GM12878 (cell line): Measurements from ENCODE around the gene TMEM239. TPM values are rescaled to one million over a fixed set of nuclear protein-coding genes. Genes with fewer than 3 reads are reported as not detected.

ENCODE experiments used
- ATAC-seq: fragments of 200-7000 bp; cut with Tn5 transposase; 3 replicates; pipeline ENCODE4 v1.9.1; 2020; ENCODE audit warnings: mild to moderate bottlenecking, moderate library complexity
- BruUV-seq: library from RNA; stranded (reverse); fragments of 400-500 nt; replicated peaks from 2 replicates; lab custom pipeline; 2021; lab: Mats Ljungman, UMichigan
- CTCF ChIA-PET: fragments of 300-600 bp; sonication (Branson Sonifier 250); formaldehyde crosslinking; extraction: SDS; loops from one replicate; lab custom pipeline; 2021; ENCODE audit warnings: inconsistent platforms; lab: Yijun Ruan, JAX
- POLR2A ChIA-PET: fragments of 350-600 bp; formaldehyde crosslinking; extraction: SDS; loops from one replicate; lab custom pipeline; 2021; ENCODE audit warnings: inconsistent platforms; lab: Charles Lee
- RAD21 ChIA-PET: fragments of 300-600 bp; sonication (Branson Sonifier 250); formaldehyde crosslinking; loops from one replicate; lab custom pipeline; 2023; ENCODE audit warnings: antibody characterized with exemption; ENCODE audit not compliant: unreplicated experiment; lab: Charles Lee
- SMC1A ChIA-PET: fragments of 300-600 bp; sonication (Branson Sonifier 250); formaldehyde crosslinking; loops from one replicate; lab custom pipeline; 2023; ENCODE audit not compliant: unreplicated experiment, uncharacterized antibody; lab: Charles Lee
- DNase-seq: peaks from one replicate; pipeline ENCODE4 v3.0.0-alpha.2; 2011; ENCODE audit warnings: low read depth, low spot score
- FAIRE-seq: peaks from 3 replicates; lab custom pipeline; 2011; peaks lifted over from hg19 to GRCh38; lab: Jason Lieb, UNC
- H2AFZ ChIP-seq: 2 replicates; pipeline ENCODE4 v1.6.0; 2011; ENCODE audit warnings: low read depth, low read length, control low read depth; ENCODE audit not compliant: control insufficient read depth
- H3K27ac ChIP-seq: 2 replicates; pipeline ENCODE4 v1.5.1; 2011; ENCODE audit warnings: control low read depth; ENCODE audit not compliant: control insufficient read depth, insufficient read depth
- H3K27me3 ChIP-seq, 2 experiments: replicated peaks in 1 of 2; 2 replicates each; pipeline versions ENCODE4 v1.6.0 to v1.6.1; 2011; ENCODE audit warnings: low read length in 1 of 2; ENCODE audit not compliant: control insufficient read depth in 2 of 2, insufficient read depth in 2 of 2
- H3K36me3 ChIP-seq, 2 experiments: 2 replicates each; pipeline ENCODE4 v1.5.1; 2011; ENCODE audit warnings: low read length in 1 of 2; ENCODE audit not compliant: control insufficient read depth in 2 of 2, insufficient read depth in 2 of 2
- H3K4me1 ChIP-seq: 2 replicates; pipeline ENCODE4 v1.6.1; 2011; ENCODE audit warnings: mild to moderate bottlenecking, low read length, moderate library complexity, mixed read lengths; ENCODE audit not compliant: control insufficient read depth, insufficient read depth
- H3K4me2 ChIP-seq: 2 replicates; pipeline ENCODE4 v1.6.0; 2011; ENCODE audit warnings: control low read depth; ENCODE audit not compliant: control insufficient read depth, insufficient read depth
- H3K4me3 ChIP-seq: fragments of 200-600 bp; sonication (generic); 2 replicates; pipeline ENCODE4 v1.5.1; 2016
- H3K79me2 ChIP-seq: 2 replicates; pipeline ENCODE4 v1.6.0; 2011; ENCODE audit warnings: low read length; ENCODE audit not compliant: control insufficient read depth, insufficient read depth
- H3K9ac ChIP-seq: 2 replicates; pipeline ENCODE4 v1.8.0; 2011; ENCODE audit warnings: low read length, control low read depth, mixed read lengths; ENCODE audit not compliant: control insufficient read depth, insufficient read depth
- H3K9me3 ChIP-seq: replicated peaks from 3 replicates; pipeline ENCODE4 v1.5.1; 2011; ENCODE audit warnings: mild to moderate bottlenecking, low read length; ENCODE audit not compliant: control insufficient read depth, insufficient read depth
- H4K20me1 ChIP-seq: 2 replicates; pipeline ENCODE4 v1.6.0; 2011; ENCODE audit not compliant: control insufficient read depth, insufficient read depth
- ASH2L ChIP-seq: fragments of 300-600, 200-600 bp; sonication (generic); IDR thresholded peaks from 2 replicates; pipeline ENCODE4 v1.6.1; 2017; ENCODE audit warnings: low read depth, mild to moderate bottlenecking, borderline replicate concordance
- BCL3 ChIP-seq: IDR thresholded peaks from 2 replicates; pipeline ENCODE4 v1.6.1; 2011; ENCODE audit warnings: borderline replicate concordance, low read depth, mild to moderate bottlenecking, moderate library complexity, low read length; ENCODE audit not compliant: insufficient read depth, poor library complexity, severe bottlenecking
- CBFB ChIP-seq: IDR thresholded peaks from 2 replicates; pipeline ENCODE4 v1.6.1; 2016; ENCODE audit warnings: antibody characterized with exemption, low read depth
- CHD2 ChIP-seq: IDR thresholded peaks from 2 replicates; pipeline ENCODE4 v1.6.1; 2011; ENCODE audit warnings: low read depth, low read length, improper control_type of control experiment, borderline replicate concordance
- CTCF ChIP-seq, 3 experiments: IDR thresholded peaks in 2 of 3; conservative IDR thresholded peaks in 1 of 3; 2 replicates each; pipeline ENCODE4 v1.5.1; 2011; ENCODE audit warnings: low read depth in 3 of 3, low read length in 3 of 3, mild to moderate bottlenecking in 3 of 3, control low read depth in 2 of 3, moderate library complexity in 2 of 3, inconsistent platforms in 1 of 3, mixed read lengths in 1 of 3; ENCODE audit not compliant: control insufficient read depth in 2 of 3, insufficient read depth in 1 of 3; ENCODE audit errors: extremely low read depth in 1 of 3
- ELK1 ChIP-seq: IDR thresholded peaks from 2 replicates; pipeline ENCODE4 v1.6.1; 2012; ENCODE audit warnings: low read depth, low read length, improper control_type of control experiment
- EZH2 ChIP-seq: IDR thresholded peaks from 2 replicates; pipeline ENCODE4 v1.6.1; 2012; ENCODE audit warnings: low read depth, mild to moderate bottlenecking, control low read depth, inconsistent platforms, low read length, borderline replicate concordance; ENCODE audit not compliant: control insufficient read depth
- IKZF1 ChIP-seq: fragments of 450-650 bp; conservative IDR thresholded peaks from 2 replicates; pipeline ENCODE4 v1.6.1; 2017; ENCODE audit warnings: antibody characterized with exemption, mild to moderate bottlenecking
- MTA3 ChIP-seq: IDR thresholded peaks from 2 replicates; pipeline ENCODE4 v1.6.1; 2012; ENCODE audit warnings: low read length, inconsistent platforms, borderline replicate concordance
- POLR2AphosphoS5 ChIP-seq: IDR thresholded peaks from 2 replicates; pipeline ENCODE4 v1.6.1; 2011; ENCODE audit warnings: mild to moderate bottlenecking, low read length, inconsistent platforms
- RELB ChIP-seq: fragments of 450-650 bp; IDR thresholded peaks from 2 replicates; pipeline ENCODE4 v1.6.1; 2017; ENCODE audit warnings: low read depth, mild to moderate bottlenecking, moderate library complexity
- SMAD5 ChIP-seq: IDR thresholded peaks from 2 replicates; pipeline ENCODE4 v1.6.1; 2016; ENCODE audit warnings: antibody characterized with exemption, low read depth
- SMC3 ChIP-seq: IDR thresholded peaks from 2 replicates; pipeline ENCODE4 v1.6.1; 2011; ENCODE audit warnings: low read length, improper control_type of control experiment, borderline replicate concordance
- ZBTB4 ChIP-seq: fragments of 450-650 bp; formaldehyde crosslinking; IDR thresholded peaks from 2 replicates; pipeline ENCODE4 v1.4.0; 2022; ENCODE audit warnings: mild to moderate bottlenecking, moderate library complexity
- ZZZ3 ChIP-seq: IDR thresholded peaks from 2 replicates; pipeline ENCODE4 v1.6.1; 2011; ENCODE audit warnings: low read depth; ENCODE audit not compliant: control insufficient read depth, insufficient read length
- WGBS: methylation state at CpG from one replicate; pipeline ENCODE4 v1.1.6; 2016; ENCODE audit warnings: low lambda C conversion rate; ENCODE audit not compliant: insufficient replicate concordance, insufficient coverage; ENCODE audit errors: missing lambda C conversion rate; 5-methylcytosine and 5-hydroxymethylcytosine counted together
- in situ Hi-C: fragments of 300-500 bp; cut with MboI; formaldehyde crosslinking; loops from 9 replicates; pipeline ENCODE4 v1.14.3; 2018; ENCODE audit warnings: mixed read lengths
- intact Hi-C: fragments of 100-400 bp; cut with micrococcal nuclease; formaldehyde crosslinking; loops from one replicate; pipeline ENCODE4 v1.14.2; 2022; ENCODE audit not compliant: unreplicated experiment
- polyA plus RNA-seq, 11 experiments: library from polyadenylated mRNA; depleted of rRNA in 4 of 11; unstranded in 6 of 11; stranded (reverse) in 5 of 11; fragments of >200 nt; fragmentation: Nextera tagmentation in 4 of 11; fragmentation: Illumina TruSeq in 1 of 11; extraction: Ambion mirVana in 4 of 11; extraction: Trizol in 1 of 11; gene quantifications; 1 replicate in 1 of 11; 2 replicates in 10 of 11; pipeline versions ENCODE4 v1.2.1 to v1.2.3, GENCODE V29; 2011 to 2016; ENCODE audit warnings: inconsistent platforms in 2 of 11, missing spikeins in 2 of 11, low read depth in 1 of 11
- total RNA-seq, 4 experiments: library from RNA; depleted of rRNA in 3 of 4; stranded (reverse); fragments of >200 nt in 3 of 4; fragmentation: Illumina TruSeq in 1 of 4; extraction: Trizol in 1 of 4; gene quantifications; 2 replicates each; pipeline versions ENCODE4 v1.2.1 to v1.2.3, GENCODE V29; 2013 to 2021

Gene TMEM239
- total and polyA plus RNA-seq, 10 of the 15 experiments (the other 5 are each of a cell fraction or from before 2014, with no cell fraction given) = not detected

GRCh38 chr20:2773812-2774211, 42.4 kb upstream of the TMEM239 start:
- WGBS = 50% methylated on average over 9 of the region's 9 CpGs
- CTCF ChIA-PET = interaction anchor here (0.6 kb wide), 1 partner anchor 159 kb away, joined by 4 read pairs; no protein-coding TSS in a partner anchor
- POLR2A ChIA-PET = interaction anchor here (0.7 kb wide), 2 partner anchors 16 to 1541 kb away, joined by 3 to 4 read pairs; no protein-coding TSS in a partner anchor

More at GRCh38 chr20:2773812-2774211, 42.4 kb upstream of the TMEM239 start:
- SMC1A ChIA-PET = no interaction called here
- Histone ChIP-seq H3K4me3 (no peak overlapping the region), H3K4me2 (no peak overlapping the region), H3K27me3 (no peaks in the 10 kb centered on the region; a peak in 2 of 4 replicates), H3K9ac (no peak overlapping the region), H3K27ac (no peak overlapping the region), H4K20me1 (no peaks in the 10 kb centered on the region), H2AFZ (no peak overlapping the region), H3K9me3 (peaks cover 9% of the 10 kb centered on the region), H3K79me2 (no peaks in the 10 kb centered on the region), H3K4me1 (peaks cover 13% of the 10 kb centered on the region), H3K36me3 (no peaks in the 10 kb centered on the region)
- RAD21 ChIA-PET = no interaction called here
- TF ChIP-seq CBFB (no peak), CHD2 (no peak), ASH2L (no peak), ZZZ3 (no peak), POLR2AphosphoS5 (no peak), EZH2 (no peak), CTCF (IDR thresholded peaks at IDR 0.05 in 2 of 3, conservative IDR thresholded peaks at IDR 0.05 in 1 of 3; ENCODE audit: control insufficient read depth in 2 of 3, extremely low read depth in 1 of 3, insufficient read depth in 1 of 3, low read depth in 3 of 3, low read length in 3 of 3) (no peak), MTA3 (no peak), ELK1 (no peak), BCL3 (no peak), SMC3 (no peak), SMAD5 (no peak), RELB (no peak), IKZF1 (no peak), ZBTB4 (CRISPR knock-in tag) (no peak)
- FAIRE-seq (no peak), DNase-seq (no peak), ATAC-seq (no peak)
- intact Hi-C loops (no loop called here), in situ Hi-C loops (no loop called here)
- no TSS peak for BruUV-seq
